Bronchial epithelial cell (primary cell): ENCODE data around the gene DRP2. TPM values are rescaled to one million over a fixed set of nuclear protein-coding genes. Genes with fewer than 3 reads are reported as not detected.
"Not testable (repeated sequence)": the region's sequence is repeated elsewhere in the genome, so short reads cannot be mapped to it uniquely, and the experiment has no call there.

Experiments
- DNase-seq: peaks from one replicate; pipeline ENCODE4 v3.0.0-alpha.2; 2010; ENCODE audit warnings: low read depth
- FAIRE-seq: peaks from 2 replicates; lab custom pipeline; 2011; peaks lifted over from hg19 to GRCh38; lab: Jason Lieb, UNC
- H3K27me3 ChIP-seq: 2 replicates; pipeline ENCODE4 v1.5.1; 2011; ENCODE audit warnings: low read length; ENCODE audit not compliant: control insufficient read depth, insufficient read depth
- H3K36me3 ChIP-seq: 2 replicates; pipeline ENCODE4 v1.5.1; 2011; ENCODE audit warnings: low read length; ENCODE audit not compliant: control insufficient read depth, insufficient read depth
- H3K4me3 ChIP-seq: 2 replicates; pipeline ENCODE4 v1.5.1; 2011; ENCODE audit warnings: mild to moderate bottlenecking, low read depth, low read length, control low read depth
- total RNA-seq: library from RNA; depleted of rRNA; stranded (reverse); fragments of >200 nt; gene quantifications from 2 replicates; pipeline ENCODE4 v1.2.1, GENCODE V29; 2014
- TF ChIP-seq, protein P1 (sequence below): IDR thresholded peaks from 2 replicates; pipeline ENCODE4 v1.5.1; 2011; ENCODE audit warnings: mild to moderate bottlenecking, moderate library complexity, low read length, control low read depth, inconsistent platforms; ENCODE audit not compliant: insufficient read depth, severe bottlenecking

DRP2 gene, protein sequence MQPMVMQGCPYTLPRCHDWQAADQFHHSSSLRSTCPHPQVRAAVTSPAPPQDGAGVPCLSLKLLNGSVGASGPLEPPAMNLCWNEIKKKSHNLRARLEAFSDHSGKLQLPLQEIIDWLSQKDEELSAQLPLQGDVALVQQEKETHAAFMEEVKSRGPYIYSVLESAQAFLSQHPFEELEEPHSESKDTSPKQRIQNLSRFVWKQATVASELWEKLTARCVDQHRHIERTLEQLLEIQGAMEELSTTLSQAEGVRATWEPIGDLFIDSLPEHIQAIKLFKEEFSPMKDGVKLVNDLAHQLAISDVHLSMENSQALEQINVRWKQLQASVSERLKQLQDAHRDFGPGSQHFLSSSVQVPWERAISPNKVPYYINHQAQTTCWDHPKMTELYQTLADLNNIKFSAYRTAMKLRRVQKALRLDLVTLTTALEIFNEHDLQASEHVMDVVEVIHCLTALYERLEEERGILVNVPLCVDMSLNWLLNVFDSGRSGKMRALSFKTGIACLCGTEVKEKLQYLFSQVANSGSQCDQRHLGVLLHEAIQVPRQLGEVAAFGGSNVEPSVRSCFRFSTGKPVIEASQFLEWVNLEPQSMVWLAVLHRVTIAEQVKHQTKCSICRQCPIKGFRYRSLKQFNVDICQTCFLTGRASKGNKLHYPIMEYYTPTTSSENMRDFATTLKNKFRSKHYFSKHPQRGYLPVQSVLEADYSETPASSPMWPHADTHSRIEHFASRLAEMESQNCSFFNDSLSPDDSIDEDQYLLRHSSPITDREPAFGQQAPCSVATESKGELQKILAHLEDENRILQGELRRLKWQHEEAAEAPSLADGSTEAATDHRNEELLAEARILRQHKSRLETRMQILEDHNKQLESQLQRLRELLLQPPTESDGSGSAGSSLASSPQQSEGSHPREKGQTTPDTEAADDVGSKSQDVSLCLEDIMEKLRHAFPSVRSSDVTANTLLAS
- not detected in 2 replicates for total RNA-seq

DNA sequence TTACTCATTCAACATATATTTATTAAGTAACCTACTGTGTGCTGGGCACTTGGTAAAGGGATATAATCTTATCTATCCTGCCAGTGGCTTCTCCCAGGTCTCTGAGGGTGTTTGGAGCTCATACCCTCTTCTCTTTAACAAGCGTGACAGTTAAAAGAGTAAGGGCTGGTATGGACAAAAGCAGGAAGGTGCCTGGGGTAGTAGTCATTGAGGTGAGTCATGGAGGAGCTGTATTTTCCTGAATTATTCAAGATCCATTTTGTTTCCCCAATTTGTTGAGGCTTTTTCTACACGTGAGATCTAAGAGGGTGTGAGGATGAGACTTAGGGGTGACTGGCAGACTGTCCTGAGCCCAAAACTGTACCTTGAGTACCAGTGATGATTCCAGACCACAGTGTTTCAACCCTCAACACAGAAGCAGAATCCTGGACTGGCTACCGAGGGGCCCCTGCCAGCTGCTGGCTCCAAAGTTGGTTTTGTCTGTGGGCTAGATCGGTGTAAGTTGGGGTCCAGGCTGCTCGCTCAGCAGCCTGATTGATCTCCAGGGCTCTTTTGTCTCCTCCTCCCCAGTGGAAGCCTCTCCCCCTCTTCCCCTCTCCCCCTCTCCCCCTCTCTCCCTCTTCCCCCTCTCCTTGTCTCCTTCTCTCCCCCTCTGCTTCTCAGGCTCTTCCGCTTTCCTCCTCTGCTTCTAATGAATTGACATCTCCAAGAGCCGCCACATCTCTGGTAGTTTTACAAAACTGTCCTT, at the start of gene DRP2:
Gene DRP2, plus strand, starts transcription at position 671 of the 748 bp plus-strand sequence. CDS start 11,862 bp downstream, outside the sequence.
- Histone ChIP-seq H3K27me3 (no peaks in the 10 kb centered on the region), H3K4me3 (no peak within 1 kb of the TSS), H3K36me3 (no peaks in the 10 kb centered on the region)
- no peak for FAIRE-seq
- TF ChIP-seq, protein P1, sequence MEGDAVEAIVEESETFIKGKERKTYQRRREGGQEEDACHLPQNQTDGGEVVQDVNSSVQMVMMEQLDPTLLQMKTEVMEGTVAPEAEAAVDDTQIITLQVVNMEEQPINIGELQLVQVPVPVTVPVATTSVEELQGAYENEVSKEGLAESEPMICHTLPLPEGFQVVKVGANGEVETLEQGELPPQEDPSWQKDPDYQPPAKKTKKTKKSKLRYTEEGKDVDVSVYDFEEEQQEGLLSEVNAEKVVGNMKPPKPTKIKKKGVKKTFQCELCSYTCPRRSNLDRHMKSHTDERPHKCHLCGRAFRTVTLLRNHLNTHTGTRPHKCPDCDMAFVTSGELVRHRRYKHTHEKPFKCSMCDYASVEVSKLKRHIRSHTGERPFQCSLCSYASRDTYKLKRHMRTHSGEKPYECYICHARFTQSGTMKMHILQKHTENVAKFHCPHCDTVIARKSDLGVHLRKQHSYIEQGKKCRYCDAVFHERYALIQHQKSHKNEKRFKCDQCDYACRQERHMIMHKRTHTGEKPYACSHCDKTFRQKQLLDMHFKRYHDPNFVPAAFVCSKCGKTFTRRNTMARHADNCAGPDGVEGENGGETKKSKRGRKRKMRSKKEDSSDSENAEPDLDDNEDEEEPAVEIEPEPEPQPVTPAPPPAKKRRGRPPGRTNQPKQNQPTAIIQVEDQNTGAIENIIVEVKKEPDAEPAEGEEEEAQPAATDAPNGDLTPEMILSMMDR = no peak
- peak; percentile 42 for DNase-seq

DNA sequence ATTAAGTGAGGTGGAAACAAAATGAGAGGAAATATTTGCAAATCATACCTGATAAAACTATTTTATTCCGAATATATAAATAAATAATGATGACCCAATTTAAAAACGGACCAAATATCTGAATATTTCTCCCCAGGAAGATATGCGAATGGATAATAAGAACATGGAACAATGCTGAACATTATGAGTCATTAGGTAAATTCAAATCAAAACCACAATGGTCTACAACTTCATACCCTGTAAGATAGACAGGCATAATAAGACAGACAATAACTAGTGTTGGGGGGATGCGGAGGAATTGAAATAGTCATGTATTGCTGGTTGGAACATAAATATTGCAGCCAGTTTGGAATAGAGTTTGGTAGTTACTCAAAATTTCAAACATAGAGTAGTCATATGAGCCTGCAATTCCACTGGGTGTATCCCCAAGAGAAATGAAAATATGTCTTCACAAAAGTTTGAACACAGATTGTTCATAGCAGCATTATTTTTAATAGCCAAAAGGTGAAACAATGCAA, 47.6 kb upstream of the DRP2 start:
- Histone ChIP-seq H3K27me3 (no peaks in the 10 kb centered on the region), H3K36me3 (no peaks in the 10 kb centered on the region), H3K4me3 (no peak overlapping the region)
- no peak for FAIRE-seq
- TF ChIP-seq, protein P1 = no peak
- peak; percentile 21 for DNase-seq

DNA sequence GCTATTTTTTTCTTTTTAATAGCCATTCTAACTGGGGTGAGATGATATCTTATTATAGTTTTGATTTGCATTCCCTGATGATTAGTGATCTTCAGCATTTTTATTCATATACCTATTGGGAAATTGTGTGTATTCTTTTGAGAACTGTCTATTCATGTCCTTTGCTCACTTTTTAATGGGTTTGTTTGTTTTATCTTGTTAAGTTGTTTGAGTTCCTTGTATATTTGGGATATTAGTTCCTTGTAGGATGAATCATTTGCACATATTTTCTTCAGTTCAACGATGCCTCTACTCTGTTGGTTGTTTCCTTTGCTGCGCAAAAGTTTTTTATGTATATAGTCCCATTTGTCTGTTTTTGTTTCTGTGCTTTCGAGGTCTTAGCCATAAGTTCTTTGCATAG, 43.1 kb upstream of the DRP2 start:
- no peak overlapping the region for H3K4me3 ChIP-seq
- TF ChIP-seq, protein P1 = no peak
- no peaks in the 10 kb centered on the region for H3K27me3 ChIP-seq
- no peak for FAIRE-seq
- H3K36me3 ChIP-seq = no peaks in the 10 kb centered on the region
- DNase-seq = peak; percentile 4

DNA sequence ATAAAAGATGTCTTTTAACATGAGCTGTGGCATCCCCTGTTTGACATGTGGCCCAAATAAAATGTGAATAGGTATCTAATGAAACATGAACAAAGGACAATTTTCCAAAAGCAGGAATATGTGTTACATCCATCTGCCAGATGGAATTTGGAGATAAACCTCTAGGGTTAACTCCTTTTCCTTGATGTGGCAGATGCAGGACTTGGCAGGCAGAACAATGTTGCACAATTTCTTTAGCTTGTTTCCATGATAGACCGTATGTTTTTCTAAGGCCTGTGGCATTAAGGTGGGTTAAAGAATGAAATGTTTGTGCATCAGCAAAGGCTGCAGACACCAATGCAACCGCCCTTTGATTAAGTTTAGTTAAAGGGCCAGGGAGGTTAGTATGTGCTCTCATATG, 34.7 kb upstream of the DRP2 start:
- H3K36me3 ChIP-seq, DNase-seq, FAIRE-seq, H3K27me3 ChIP-seq, H3K4me3 ChIP-seq: not testable (repeated sequence)

DNA sequence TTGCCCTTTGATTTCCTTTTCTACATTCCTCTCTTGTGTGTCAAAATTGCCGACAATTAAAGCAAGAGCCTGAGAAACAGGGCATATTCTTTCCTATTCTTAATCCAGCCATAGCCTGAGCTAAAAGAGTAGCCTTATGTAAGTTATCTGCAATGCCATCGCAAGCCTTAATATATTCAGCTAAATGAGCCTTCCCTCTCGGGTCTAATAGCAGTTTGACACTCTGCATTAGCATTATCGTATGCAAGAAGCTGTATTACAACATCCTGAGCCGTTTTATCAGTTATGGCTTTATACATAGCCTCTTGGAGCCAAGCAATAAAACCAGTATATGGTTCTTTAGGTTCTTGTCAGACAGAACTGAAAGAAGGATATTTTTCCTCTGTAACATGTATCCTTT, 31.6 kb upstream of the DRP2 start:
- not testable (repeated sequence) for FAIRE-seq, H3K4me3 ChIP-seq, DNase-seq, H3K27me3 ChIP-seq, H3K36me3 ChIP-seq

DNA sequence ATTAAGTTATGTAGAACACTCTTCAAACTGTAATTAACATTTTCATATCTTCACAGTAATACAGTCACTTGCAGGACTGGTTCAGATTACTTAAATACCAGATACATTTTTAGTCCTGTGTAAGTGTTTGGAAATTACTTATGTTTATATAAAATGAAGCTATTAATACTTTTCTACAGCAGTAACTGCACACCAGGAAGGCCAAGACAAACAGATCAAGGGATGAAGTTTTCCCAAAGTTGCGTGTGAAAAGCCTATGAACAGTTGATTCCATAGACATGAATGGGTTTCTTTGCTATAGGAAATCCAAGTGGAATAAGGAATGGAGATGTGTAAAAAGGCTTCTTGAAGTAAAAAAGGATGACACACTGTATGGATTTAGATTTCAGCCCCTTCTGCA, 28.9 kb upstream of the DRP2 start:
- DNase-seq (no peak), FAIRE-seq (no peak)
- Histone ChIP-seq H3K27me3 (no peaks in the 10 kb centered on the region), H3K4me3 (no peak overlapping the region), H3K36me3 (no peaks in the 10 kb centered on the region)
- TF ChIP-seq, protein P1 = no peak
